NCI-H2171 treated with DMSO at 0.1 percent for 48 hours (cell line): ENCODE measurements around the gene ACTN2.
A peak's percentile ranks its signal among the peaks of the same experiment; 100 is the strongest.

ENCODE experiments used
- DNase-seq: peaks from one replicate; lab custom pipeline; 2025; lab: John Stamatoyannopoulos, UW

The ACTN2 gene

DNA sequence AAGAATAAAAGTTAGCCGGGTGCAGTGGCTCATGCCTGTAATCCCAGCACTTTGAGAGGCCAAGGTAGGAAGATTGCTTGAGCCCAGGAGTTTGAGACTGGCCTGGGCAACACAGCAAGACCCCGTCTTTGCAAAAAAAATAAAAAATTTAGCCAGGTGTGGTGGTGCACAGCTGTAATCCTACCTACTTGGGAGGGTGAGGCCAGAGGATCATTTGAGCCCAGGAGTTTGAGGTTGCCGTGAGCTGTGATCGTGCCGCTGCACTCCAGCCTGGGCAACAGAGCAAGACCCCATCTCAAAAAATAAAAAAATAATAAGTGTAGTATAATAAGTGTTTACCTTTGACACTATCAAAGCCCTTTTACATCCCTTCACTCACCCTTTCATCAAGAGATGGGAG, 5.0 kb downstream of the ACTN2 start:
- DNase-seq, result no peak

DNA sequence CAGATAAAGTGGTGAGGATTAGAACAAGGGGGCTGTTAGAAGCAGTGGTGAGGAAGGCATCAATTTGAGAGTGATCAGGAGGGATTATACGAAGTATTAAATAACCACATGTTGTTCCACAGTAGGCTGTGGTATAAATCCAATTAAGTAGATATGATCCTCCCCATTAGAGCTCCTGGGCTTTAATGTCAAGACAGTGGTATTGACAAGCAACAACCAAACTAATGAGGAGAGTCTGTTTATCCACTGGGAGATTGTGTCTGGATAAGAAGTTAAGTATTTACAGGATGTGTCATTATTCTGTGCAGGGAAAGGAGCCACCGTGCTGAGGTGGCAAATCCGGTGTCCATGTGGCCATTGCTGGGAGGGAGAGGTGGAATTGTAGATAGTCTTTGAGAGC, 5.8 kb downstream of the ACTN2 start:
- DNase-seq, result no peak

DNA sequence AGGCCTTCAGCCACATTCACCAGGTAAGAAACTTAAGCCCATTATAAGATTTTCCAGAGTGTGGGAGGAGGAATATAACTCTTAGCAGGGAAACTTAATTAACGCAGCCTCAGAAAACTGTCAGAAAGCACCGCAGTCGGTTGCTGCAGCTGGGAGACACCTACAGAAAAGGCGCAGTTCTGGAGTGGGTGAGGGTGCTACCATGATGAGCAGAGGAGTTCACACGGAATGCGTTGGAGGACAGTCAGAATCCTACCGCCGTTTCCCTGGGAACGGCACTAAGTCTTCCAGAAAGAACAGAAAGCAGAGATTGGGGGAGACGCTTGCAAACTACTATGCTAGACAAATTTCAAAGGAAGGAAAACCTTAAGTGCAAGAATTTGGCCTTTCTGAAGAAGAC, 6.4 kb downstream of the ACTN2 start:
- DNase-seq, result no peak

- DNase-seq, result no peak
These were observed 13.1 kb downstream of the ACTN2 start for GRCh38 chr1:236699366-236699765.

DNA sequence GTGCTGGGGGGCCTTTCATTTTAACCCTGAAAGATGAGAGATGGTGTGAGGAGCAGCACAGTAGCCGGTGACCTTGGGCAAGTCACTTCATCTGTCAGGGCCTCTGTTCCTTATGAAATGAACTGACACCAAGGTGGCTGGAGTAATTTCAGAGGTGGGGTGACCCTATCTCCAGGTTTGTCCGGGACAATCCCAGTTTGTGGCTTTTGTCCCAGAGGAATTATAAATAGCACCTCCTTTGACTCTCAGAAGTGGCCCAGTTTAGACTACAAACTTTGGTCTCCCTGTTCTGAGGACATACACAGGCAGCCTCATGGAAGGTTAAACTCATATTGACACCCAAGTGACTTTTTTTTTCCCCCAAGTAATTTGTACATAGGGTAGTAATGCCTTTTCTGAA, 14.6 kb downstream of the ACTN2 start:
- DNase-seq, result no peak

GRCh38 chr1:236701782-236702181, 15.5 kb downstream of the ACTN2 start:
- DNase-seq, result no peak

GRCh38 chr1:236702791-236703394, 16.6 kb downstream of the ACTN2 start:
- no peak for DNase-seq

GRCh38 chr1:236705771-236706170, 19.5 kb downstream of the ACTN2 start:
- DNase-seq, result no peak

DNA sequence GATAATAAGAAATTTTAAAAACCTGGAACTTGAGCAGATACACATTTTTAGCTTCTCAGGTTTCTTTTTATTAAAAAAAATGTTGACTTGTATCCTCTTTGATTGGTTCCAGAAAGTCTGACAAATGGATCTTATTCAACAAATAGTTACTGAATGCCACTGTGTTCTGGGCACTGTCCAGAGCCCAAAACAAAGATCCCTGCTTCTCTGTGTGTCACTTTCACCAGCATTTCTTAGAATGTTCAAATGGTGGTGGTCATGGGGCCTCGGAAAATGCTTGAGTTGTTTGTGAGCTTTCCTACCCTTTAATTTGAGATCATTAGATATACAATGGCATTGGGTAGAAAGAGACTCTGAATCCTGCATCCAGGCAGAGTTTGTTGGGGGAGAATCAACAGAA, 19.9 kb downstream of the ACTN2 start:
- no peak for DNase-seq

DNA sequence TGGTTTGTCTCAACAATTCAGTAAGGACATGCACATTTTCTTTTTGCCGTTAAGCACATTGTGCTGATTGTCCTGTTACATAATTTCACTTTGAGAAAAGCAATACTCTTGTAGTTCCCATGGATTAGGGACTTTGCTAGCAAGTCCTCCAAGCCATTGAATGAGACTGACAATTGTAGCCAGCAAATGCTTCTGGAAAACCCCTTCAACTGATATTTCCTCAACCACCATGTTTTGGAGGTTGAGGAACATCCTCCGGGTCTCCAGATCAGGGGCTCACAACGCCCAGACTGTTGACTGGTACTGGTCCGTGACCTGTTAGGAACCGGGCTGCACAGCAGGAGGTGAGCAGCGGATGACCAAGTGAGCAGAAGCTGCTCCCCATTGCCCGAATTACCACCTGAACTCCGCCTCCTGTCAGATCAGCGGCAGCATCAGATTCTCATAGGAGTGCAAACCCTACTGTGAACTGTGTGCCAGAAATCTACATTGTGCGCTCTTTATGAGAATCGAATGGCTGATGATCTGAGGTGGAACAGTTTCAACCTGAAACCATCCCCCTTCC, 24.1 kb downstream of the ACTN2 start:
- no peak for DNase-seq

DNA sequence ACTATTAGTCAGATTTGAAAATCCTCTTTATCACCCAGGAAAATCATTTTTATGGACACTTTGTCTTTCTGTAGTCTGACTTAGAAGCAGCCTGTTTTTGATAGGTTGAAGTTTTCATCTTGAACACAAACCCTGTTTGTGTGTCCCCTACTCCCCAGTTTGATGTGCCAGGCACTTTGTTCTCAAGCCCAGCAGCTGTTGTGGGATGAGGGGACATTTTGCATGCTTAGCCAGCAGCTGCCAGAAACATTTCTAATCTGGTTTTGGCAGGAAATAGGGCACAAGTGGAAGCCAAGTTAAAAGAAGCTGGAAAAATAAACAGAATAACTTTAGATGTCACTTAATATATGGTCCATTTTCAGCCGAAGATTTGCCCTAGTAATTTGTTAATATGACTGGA, 29.9 kb downstream of the ACTN2 start:
- DNase-seq, result no peak

GRCh38 chr1:236717811-236718210, 31.5 kb downstream of the ACTN2 start:
- no peak for DNase-seq

DNA sequence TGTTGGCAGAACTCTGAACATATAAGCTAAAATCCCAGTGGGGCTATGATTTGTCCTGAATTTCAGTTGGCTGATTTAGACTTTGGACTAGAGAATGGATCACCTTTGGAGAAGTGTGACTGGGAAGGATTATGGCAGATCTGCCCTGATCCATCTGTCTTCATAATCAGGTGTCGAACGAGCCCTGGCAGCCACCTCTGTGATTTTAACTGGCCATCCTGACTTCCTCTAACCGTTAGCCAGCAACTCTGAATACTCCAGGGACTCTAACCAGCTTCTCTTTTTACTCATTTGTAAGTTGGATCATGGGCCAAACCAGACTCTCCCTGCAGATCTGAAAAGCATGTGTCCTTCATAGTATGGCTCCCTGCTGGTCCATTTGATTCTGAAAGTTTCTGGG, 32.0 kb downstream of the ACTN2 start:
- DNase-seq, result no peak

- no peak for DNase-seq
These were observed 33.9 kb downstream of the ACTN2 start for GRCh38 chr1:236720206-236720605.

GRCh38 chr1:236720611-236721010, 34.3 kb downstream of the ACTN2 start:
- no peak for DNase-seq

DNA sequence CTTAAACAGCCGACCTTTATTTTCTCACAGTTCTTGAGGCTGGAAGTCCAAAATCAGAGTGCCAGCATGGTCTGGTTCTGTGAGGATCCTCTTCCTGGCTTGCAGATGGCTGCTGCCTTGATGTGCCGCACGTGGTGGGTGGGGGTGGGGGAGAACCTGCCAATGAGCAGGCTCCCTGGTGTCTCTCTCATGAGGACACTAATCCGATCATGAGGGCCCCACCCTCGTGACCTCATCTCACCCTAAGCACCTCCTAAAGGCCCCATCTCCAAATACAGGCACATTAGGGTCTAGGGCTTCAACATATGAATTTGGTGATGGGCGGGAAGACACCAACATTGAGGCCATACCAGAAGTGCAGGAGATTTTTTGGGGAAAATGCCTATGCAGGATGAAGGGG, 37.8 kb downstream of the ACTN2 start:
- no peak for DNase-seq

- peak; percentile 57 for DNase-seq
These were observed 38.2 kb downstream of the ACTN2 start for GRCh38 chr1:236724506-236724905.

DNA sequence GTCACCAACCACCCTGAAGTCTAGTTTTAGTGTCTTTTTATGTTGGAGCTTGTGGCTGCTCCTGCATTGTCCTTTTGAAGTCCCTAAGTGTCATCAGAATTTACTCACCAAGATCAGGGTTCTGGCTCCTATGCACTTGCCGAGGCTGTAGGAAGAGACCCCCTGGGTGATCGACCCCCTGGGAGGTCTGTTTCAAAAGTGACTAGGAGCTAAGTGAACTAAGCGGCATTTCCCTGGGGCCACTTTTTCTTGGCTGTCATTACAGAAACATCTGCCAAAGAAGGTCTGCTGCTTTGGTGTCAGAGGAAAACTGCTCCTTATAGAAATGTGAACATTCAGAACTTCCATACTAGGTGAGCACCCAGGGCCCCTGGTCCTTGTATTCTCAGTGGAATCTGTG, 39.4 kb downstream of the ACTN2 start:
- DNase-seq, result peak; percentile 41

GRCh38 chr1:236727521-236727920, 41.2 kb downstream of the ACTN2 start:
- DNase-seq, result no peak

- DNase-seq, result no peak
These were observed 42.5 kb downstream of the ACTN2 start for GRCh38 chr1:236728752-236729151.

- DNase-seq, result no peak
These were observed 47.4 kb downstream of the ACTN2 start for GRCh38 chr1:236733653-236734052.

DNA sequence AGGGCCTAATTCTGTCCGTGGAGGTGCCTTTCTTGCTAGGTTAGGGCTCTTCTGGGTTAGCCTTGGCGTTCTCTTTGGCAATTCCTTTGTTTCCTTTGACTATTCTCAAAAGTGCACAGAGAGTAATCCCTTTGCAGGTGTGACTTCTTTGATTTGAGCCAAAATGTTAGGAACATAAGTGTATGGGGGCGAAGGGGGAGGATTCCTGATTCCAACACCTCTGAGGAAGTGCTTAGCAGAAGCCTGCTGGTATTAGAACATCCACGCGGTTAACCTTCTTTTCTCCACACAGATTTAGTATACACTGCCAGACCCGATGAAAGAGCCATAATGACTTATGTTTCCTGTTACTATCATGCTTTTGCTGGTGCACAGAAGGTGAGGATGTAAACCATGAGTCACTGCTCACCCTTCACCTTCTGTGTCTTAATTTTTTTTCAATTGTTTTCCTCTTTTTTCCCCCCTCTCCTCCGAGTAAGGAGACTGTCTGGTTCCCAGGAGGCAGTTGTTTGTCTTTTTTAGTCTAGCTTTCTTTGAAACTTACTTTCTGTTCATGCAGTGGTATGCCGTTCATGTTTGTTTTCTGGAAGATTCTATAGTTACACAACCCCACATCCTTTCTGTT, 48.0 kb downstream of the ACTN2 start:
- peak; percentile 18 for DNase-seq

GRCh38 chr1:236736761-236737160, 50.5 kb downstream of the ACTN2 start:
- no peak for DNase-seq

DNA sequence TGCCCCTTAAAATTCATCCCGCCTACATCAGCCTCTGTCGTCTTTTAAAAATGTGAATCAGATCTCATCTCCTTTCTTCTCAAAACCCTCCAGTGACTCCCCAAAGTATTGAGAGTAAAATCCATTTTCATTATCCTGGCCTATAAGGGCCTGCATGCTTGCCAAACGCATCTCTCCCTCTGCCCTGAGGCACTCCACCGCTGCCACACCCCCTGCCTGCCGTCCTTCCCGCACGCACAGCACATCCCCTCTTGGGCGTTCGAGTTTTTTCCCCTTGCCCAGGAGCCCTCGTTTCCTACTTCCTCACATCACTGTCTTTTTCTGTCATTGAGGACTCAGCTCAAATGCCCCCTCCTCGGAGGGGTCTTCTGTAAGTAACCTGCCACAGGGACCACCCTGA, 55.5 kb downstream of the ACTN2 start:
- DNase-seq, result no peak
